OCI-LY7 (cell line): ENCODE data around the gene SLC13A2. TPM values are rescaled to one million over a fixed set of nuclear protein-coding genes. Genes with fewer than 3 reads are reported as not detected.

ENCODE experiments used
- BruUV-seq: library from RNA; stranded (reverse); fragments of 400-500 nt; replicated peaks from 2 replicates; lab custom pipeline; 2021; lab: Mats Ljungman, UMichigan
- CTCF ChIA-PET: fragments of 300-600 bp; sonication (Branson Sonifier 250); formaldehyde crosslinking; loops from one replicate; lab custom pipeline; 2022; ENCODE audit warnings: antibody characterized with exemption; ENCODE audit not compliant: unreplicated experiment; lab: Charles Lee
- POLR2A ChIA-PET: fragments of 300-600 bp; sonication (Branson Sonifier 250); formaldehyde crosslinking; loops from one replicate; lab custom pipeline; 2022; ENCODE audit warnings: antibody characterized with exemption; lab: Charles Lee
- DNase-seq: peaks from one replicate; pipeline ENCODE4 v3.0.0-alpha.2; 2015; ENCODE audit warnings: low spot score
- H2AFZ ChIP-seq: fragments of 200-600 bp; sonication (generic), shearing (Covaris generic); 2 replicates; pipeline ENCODE4 v1.6.1; 2014; ENCODE audit warnings: mild to moderate bottlenecking, antibody characterized with exemption, low read length, moderate library complexity
- H3K27ac ChIP-seq: fragments of 200-600 bp; sonication (generic); 2 replicates; pipeline ENCODE4 v1.5.1; 2014; ENCODE audit warnings: mixed run types, low read depth, mild to moderate bottlenecking, moderate library complexity, low read length, inconsistent platforms; ENCODE audit not compliant: poor library complexity, severe bottlenecking
- H3K36me3 ChIP-seq: fragments of 200-600 bp; sonication (generic); 2 replicates; pipeline ENCODE4 v1.6.1; 2014; ENCODE audit warnings: mild to moderate bottlenecking, antibody characterized with exemption, low read length, moderate library complexity, mixed read lengths; ENCODE audit not compliant: insufficient read depth
- H3K4me1 ChIP-seq: fragments of 200-600 bp; sonication (generic); 2 replicates; pipeline ENCODE4 v1.5.1; 2014; ENCODE audit warnings: mild to moderate bottlenecking, low read length; ENCODE audit not compliant: insufficient read depth, poor library complexity, severe bottlenecking
- H3K4me2 ChIP-seq: fragments of 200-600 bp; sonication (generic); 2 replicates; pipeline ENCODE4 v1.6.1; 2014; ENCODE audit warnings: mild to moderate bottlenecking, low read length
- H3K4me3 ChIP-seq: fragments of 200-600 bp; sonication (generic); 2 replicates; pipeline ENCODE4 v1.5.1; 2014; ENCODE audit warnings: mild to moderate bottlenecking, low read depth, low read length; ENCODE audit not compliant: poor library complexity, severe bottlenecking
- H3K79me2 ChIP-seq: fragments of 200-600 bp; sonication (generic); 2 replicates; pipeline ENCODE4 v1.6.1; 2016; ENCODE audit warnings: low read depth, mild to moderate bottlenecking, low read length, moderate library complexity, mixed read lengths; ENCODE audit not compliant: insufficient read depth
- H3K9me2 ChIP-seq: fragments of 200-600 bp; sonication (generic); 2 replicates; pipeline ENCODE4 v1.6.1; 2016; ENCODE audit warnings: mild to moderate bottlenecking, low read length, mixed read lengths; ENCODE audit not compliant: insufficient read depth
- H3K9me3 ChIP-seq: fragments of 200-600 bp; sonication (generic); 2 replicates; pipeline ENCODE4 v1.6.1; 2014; ENCODE audit warnings: mild to moderate bottlenecking, mixed run types, low read length, mixed read lengths
- H4K20me1 ChIP-seq: fragments of 200-600 bp; sonication (generic); 2 replicates; pipeline ENCODE4 v1.6.1; 2014; ENCODE audit warnings: mild to moderate bottlenecking, antibody characterized with exemption, low read length, moderate library complexity, mixed read lengths; ENCODE audit not compliant: insufficient read depth
- CTCF ChIP-seq: fragments of 200-600 bp; sonication (generic); conservative IDR thresholded peaks from 2 replicates; pipeline ENCODE4 v1.5.1; 2014; ENCODE audit warnings: mild to moderate bottlenecking, antibody characterized with exemption, low read length, moderate library complexity, mixed read lengths
- EZH2phosphoT487 ChIP-seq: fragments of 200-600 bp; sonication (generic); IDR thresholded peaks from 2 replicates; pipeline ENCODE4 v1.6.1; 2018; ENCODE audit warnings: low read depth, borderline replicate concordance, mild to moderate bottlenecking, mixed run types, antibody characterized with exemption, low read length, moderate library complexity, mixed read lengths
- intact Hi-C: fragments of 100-400 bp; cut with micrococcal nuclease; formaldehyde crosslinking; loops from one replicate; pipeline ENCODE4 v1.10.0; 2022; ENCODE audit not compliant: unreplicated experiment
- total RNA-seq, 2 experiments: library from RNA; depleted of rRNA in 1 of 2; stranded (reverse); fragments of >200 nt in 1 of 2; shearing (Covaris generic) in 1 of 2; gene quantifications; 2 replicates each; pipeline ENCODE4 v1.2.3, GENCODE V29; 2014 to 2022

SLC13A2 gene
- total RNA-seq, 2 experiments from 2014 or later, result not detected

DNA sequence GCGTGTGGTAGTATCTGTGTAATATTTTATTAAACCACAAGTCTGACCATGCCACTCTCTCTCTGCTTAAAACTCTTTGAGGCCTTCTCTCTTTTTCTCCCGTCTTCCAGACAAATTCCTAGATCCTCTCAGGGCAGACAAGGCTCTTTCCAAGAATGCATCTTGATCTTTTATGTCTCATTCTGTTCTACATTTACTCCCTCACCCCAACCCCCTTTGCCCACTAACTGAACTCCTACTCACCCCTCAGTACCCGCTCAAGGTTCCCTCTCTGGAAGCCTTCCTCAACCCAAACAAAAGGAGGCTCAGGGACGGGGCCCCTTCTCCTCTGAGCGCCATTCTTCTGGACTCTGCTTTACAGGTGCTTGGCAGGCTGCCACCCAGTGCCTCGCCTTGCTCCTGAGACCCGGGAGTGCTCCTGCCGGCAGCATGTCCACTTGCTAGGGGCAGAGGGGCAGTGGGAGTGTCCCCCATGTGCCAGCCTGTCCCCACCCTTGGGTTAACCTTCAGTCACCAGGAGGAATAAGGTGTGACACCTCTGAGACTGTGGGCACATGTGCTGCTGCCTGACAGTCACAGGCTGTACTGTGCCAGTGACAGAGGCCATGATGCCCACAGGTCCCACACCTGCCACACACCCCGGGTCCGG lies 9.2 kb downstream of the SLC13A2 start:
- no TSS peak for BruUV-seq
- no peak overlapping the region for H3K4me2 ChIP-seq
- ChIA-PET CTCF (no interaction called here), POLR2A (no interaction called here)
- no peak overlapping the region for H2AFZ ChIP-seq
- no peaks in the 10 kb centered on the region for H3K9me2 ChIP-seq
- no peaks in the 10 kb centered on the region for H3K9me3 ChIP-seq
- H4K20me1 ChIP-seq, result no peaks in the 10 kb centered on the region
- TF ChIP-seq CTCF (no peak), EZH2phosphoT487 (no peak)
- no peaks in the 10 kb centered on the region for H3K79me2 ChIP-seq
- H3K27ac ChIP-seq, result no peak overlapping the region
- no peaks in the 10 kb centered on the region for H3K36me3 ChIP-seq
- H3K4me3 ChIP-seq, result no peak overlapping the region
- no peak for DNase-seq
- intact Hi-C loops, result no loop called here
- H3K4me1 ChIP-seq, result no peaks in the 10 kb centered on the region

DNA sequence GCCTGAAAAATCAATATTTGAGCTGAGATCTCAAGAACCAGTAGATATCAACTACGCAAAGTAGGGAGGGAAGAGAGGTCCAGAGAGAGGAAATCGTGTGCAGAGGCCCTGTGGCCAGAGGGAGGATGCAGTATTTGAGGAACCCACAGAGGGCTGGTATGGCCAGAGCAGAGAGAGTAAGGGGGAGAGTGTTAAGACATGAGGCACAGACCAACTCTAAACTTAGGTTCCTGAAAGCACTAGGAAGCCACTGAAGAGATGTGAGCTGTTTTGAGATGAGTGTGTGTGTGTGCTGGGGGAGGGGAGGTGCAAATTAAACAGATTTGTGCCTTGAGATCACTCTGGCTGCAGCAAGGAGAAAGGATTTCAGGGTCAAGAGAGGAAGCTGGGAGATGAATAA lies 10.9 kb downstream of the SLC13A2 start:
- no peaks in the 10 kb centered on the region for H3K36me3 ChIP-seq
- no peaks in the 10 kb centered on the region for H4K20me1 ChIP-seq
- H3K27ac ChIP-seq, result no peak overlapping the region
- no peaks in the 10 kb centered on the region for H3K4me1 ChIP-seq
- H3K9me3 ChIP-seq, result no peaks in the 10 kb centered on the region
- no peaks in the 10 kb centered on the region for H3K9me2 ChIP-seq
- no peak for DNase-seq
- intact Hi-C loops, result no loop called here
- CTCF ChIA-PET, result no interaction called here
- POLR2A ChIA-PET, result no interaction called here
- TF ChIP-seq CTCF, result no peak
- no peak for TF ChIP-seq EZH2phosphoT487
- no peaks in the 10 kb centered on the region for H3K79me2 ChIP-seq
- no peak overlapping the region for H3K4me3 ChIP-seq
- BruUV-seq, result no TSS peak
- H2AFZ ChIP-seq, result no peak overlapping the region
- H3K4me2 ChIP-seq, result no peak overlapping the region

DNA sequence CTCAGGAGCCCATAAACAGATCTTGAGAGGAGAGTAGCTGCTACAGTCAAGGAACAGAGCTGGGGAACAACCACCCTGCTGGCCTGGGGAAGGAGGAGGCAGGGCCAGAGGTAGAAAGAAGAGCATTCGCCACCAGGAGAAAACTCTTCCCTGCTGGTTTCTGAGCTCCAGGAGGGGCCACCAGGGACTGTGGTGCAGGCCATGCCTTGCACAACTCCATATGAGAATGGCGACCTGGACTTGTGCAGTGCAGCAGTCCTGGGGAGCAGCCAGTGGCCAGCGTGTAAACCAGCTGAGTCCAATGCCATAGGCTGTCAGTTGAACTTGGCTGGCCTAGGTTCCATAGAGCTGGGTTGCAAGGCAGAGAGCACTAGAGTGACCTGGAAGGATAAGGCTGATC lies 11.6 kb downstream of the SLC13A2 start:
- no peaks in the 10 kb centered on the region for H4K20me1 ChIP-seq
- intact Hi-C loops, result no loop called here
- no peaks in the 10 kb centered on the region for H3K4me1 ChIP-seq
- TF ChIP-seq CTCF (no peak), EZH2phosphoT487 (no peak)
- CTCF ChIA-PET, result no interaction called here
- DNase-seq, result no peak
- no peak overlapping the region for H3K4me2 ChIP-seq
- no peaks in the 10 kb centered on the region for H3K36me3 ChIP-seq
- no peaks in the 10 kb centered on the region for H3K9me2 ChIP-seq
- no peaks in the 10 kb centered on the region for H3K79me2 ChIP-seq
- H3K27ac ChIP-seq, result no peak overlapping the region
- POLR2A ChIA-PET, result no interaction called here
- no peak overlapping the region for H2AFZ ChIP-seq
- no peaks in the 10 kb centered on the region for H3K9me3 ChIP-seq
- H3K4me3 ChIP-seq, result no peak overlapping the region
- BruUV-seq, result no TSS peak
